MM.1S (cell line): Measurements from ENCODE around the gene TP63.

Source experiments
- EZH2 ChIP-seq: fragments of 300-600 bp; sonication (generic); optimal IDR thresholded peaks from 2 replicates; pipeline ENCODE3; 2017; ENCODE audit warnings: low read depth, mild to moderate bottlenecking, antibody characterized with exemption, low read length, mixed read lengths
- EZH2phosphoT487 ChIP-seq: fragments of 300-600 bp; sonication (generic); IDR thresholded peaks from 2 replicates; pipeline ENCODE4 v1.6.1; 2018; ENCODE audit warnings: antibody characterized with exemption, low read length
- TF ChIP-seq, protein P1 (sequence below): fragments of 300-600 bp; sonication (generic); IDR thresholded peaks from 2 replicates; pipeline ENCODE4 v1.5.1; 2016; ENCODE audit warnings: antibody characterized with exemption, low read length, mixed read lengths

GRCh38 chr3:189590223-189590622 is 41.0 kb upstream of the TP63 start:
- TF ChIP-seq, protein P1, sequence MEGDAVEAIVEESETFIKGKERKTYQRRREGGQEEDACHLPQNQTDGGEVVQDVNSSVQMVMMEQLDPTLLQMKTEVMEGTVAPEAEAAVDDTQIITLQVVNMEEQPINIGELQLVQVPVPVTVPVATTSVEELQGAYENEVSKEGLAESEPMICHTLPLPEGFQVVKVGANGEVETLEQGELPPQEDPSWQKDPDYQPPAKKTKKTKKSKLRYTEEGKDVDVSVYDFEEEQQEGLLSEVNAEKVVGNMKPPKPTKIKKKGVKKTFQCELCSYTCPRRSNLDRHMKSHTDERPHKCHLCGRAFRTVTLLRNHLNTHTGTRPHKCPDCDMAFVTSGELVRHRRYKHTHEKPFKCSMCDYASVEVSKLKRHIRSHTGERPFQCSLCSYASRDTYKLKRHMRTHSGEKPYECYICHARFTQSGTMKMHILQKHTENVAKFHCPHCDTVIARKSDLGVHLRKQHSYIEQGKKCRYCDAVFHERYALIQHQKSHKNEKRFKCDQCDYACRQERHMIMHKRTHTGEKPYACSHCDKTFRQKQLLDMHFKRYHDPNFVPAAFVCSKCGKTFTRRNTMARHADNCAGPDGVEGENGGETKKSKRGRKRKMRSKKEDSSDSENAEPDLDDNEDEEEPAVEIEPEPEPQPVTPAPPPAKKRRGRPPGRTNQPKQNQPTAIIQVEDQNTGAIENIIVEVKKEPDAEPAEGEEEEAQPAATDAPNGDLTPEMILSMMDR = no peak
- no peak for TF ChIP-seq EZH2
- TF ChIP-seq EZH2phosphoT487 = no peak
